Amniotic epithelial cell (primary cell): Measurements from ENCODE around the gene NUP153.
A peak's percentile ranks its signal among the peaks of the same experiment; 100 is the strongest.
"Not testable (repeated sequence)": the region's sequence is repeated elsewhere in the genome, so short reads cannot be mapped to it uniquely, and the experiment has no call there.

Source experiments
- DNase-seq: peaks from one replicate; pipeline ENCODE4 v3.0.0-alpha.2; 2010; ENCODE audit warnings: low read depth

Gene NUP153

GRCh38 chr6:17706580-17707370 is at the start of gene NUP153:
TSS of gene NUP153 (minus strand) at chr6:17706925. CDS start at chr6:17706387, 538 bp downstream.
- DNase-seq = peak; percentile 95

GRCh38 chr6:17754254-17754653 is 47.5 kb upstream of the NUP153 start:
- DNase-seq = no peak

- DNase-seq = not testable (repeated sequence)
Observed at GRCh38 chr6:17745324-17745723, 38.6 kb upstream of the NUP153 start.

DNA sequence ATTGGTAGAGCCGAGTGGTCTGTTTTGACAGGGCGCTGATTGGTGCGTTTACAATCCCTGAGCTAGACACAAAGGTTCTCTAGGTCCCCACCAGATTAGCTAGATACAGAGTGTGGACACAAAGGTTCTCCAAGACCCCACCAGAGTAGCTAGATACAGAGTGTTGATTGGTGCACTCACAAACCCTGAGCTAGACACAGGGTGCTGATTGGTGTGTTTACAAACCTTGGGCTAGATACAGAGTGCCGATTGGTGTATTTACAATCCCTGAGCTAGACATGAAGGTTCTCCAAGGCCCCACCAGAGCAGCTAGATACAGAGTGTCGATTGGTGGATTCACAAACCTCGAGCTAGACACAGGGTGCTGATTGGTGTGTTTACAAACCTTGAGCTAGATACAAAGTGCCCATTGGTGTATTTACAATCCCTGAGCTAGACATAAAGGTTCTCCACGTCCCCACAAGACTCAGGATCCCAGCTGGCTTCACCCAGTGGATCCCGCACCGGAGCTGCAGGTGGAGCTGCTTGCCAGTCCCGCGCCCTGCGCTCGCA is 38.1 kb upstream of the NUP153 start:
- DNase-seq = not testable (repeated sequence)

GRCh38 chr6:17744019-17744756 is 37.5 kb upstream of the NUP153 start:
- DNase-seq = no peak

GRCh38 chr6:17741507-17741906 is 34.8 kb upstream of the NUP153 start:
- no peak for DNase-seq

GRCh38 chr6:17740559-17741220 is 34.0 kb upstream of the NUP153 start:
- DNase-seq = no peak

DNA sequence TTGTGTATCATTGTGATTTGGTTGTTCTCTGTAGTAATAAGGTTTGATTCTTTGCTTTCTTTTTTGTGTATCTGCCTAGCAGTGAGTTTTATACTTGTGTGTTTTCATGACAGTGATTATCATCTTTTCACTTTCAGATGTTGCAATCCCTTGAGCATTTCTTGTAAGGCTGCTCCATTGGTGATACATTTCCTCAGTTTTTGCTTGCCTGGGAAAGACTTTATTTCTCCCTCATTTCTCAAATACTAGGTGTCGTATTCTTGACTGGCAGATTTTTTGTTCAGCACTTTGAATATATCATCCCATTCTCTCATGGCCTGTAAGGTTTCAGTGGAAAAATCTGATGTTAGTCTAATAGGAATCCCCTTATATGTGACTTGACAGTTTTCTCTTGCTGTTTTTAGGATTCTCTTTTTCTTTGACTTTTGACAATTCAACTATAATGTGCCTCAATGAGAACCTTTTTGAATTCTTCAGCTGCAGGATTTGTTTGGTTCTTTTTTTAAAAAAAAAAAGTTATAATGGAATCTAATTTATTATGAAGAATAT is 31.1 kb upstream of the NUP153 start:
- no peak for DNase-seq

GRCh38 chr6:17735311-17735710 is 28.6 kb upstream of the NUP153 start:
- not testable (repeated sequence) for DNase-seq

- DNase-seq = no peak
Observed at GRCh38 chr6:17730078-17730704, 23.5 kb upstream of the NUP153 start.

GRCh38 chr6:17729223-17730077 is 22.7 kb upstream of the NUP153 start:
- no peak for DNase-seq

- no peak for DNase-seq
Observed at GRCh38 chr6:17728551-17729222, 22.0 kb upstream of the NUP153 start.

DNA sequence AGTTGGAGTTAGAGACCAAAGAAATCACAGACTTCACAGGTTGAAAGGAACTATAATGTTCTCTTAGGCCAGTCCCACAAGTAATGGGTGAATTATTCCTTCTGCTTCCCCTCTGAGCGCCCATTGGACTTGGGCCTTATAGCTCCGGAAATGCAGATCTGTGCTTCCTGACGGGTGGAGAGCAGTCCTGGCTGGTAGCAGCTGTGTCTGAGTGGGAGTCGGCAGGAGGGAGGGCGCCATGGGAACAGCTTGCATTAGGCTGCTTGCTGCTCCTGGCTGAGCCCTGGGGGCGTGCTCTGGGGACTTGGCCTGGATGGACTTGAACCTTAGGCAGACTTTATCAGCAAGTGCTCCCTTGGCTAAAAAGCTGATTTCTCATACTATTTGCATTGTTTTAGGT is 18.4 kb upstream of the NUP153 start:
- DNase-seq = peak; percentile 43

- no peak for DNase-seq
Observed at GRCh38 chr6:17724341-17724740, 17.6 kb upstream of the NUP153 start.

DNA sequence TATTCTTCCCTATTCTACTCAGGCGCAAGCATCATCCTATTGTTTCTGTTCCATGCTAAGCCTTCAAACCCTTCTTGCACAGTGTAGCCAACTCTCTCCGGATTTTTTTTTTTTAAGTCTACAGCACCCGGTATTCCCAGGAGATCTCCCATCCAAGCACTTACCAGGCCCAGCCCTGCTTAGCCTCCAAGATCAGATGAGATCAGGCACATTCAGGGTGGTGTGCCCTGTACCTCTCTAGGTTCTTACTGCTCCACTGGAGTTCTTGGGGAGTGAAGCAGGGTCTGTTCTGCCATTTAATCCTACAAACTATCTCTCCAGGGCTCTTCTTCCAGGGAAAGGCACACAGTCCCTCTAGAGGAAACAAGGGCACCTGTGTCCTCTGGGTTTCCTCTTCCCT is 14.9 kb upstream of the NUP153 start:
- DNase-seq = no peak

GRCh38 chr6:17719323-17720041 is 12.8 kb upstream of the NUP153 start:
- no peak for DNase-seq

- no peak for DNase-seq
Observed at GRCh38 chr6:17716221-17716620, 9.5 kb upstream of the NUP153 start.

DNA sequence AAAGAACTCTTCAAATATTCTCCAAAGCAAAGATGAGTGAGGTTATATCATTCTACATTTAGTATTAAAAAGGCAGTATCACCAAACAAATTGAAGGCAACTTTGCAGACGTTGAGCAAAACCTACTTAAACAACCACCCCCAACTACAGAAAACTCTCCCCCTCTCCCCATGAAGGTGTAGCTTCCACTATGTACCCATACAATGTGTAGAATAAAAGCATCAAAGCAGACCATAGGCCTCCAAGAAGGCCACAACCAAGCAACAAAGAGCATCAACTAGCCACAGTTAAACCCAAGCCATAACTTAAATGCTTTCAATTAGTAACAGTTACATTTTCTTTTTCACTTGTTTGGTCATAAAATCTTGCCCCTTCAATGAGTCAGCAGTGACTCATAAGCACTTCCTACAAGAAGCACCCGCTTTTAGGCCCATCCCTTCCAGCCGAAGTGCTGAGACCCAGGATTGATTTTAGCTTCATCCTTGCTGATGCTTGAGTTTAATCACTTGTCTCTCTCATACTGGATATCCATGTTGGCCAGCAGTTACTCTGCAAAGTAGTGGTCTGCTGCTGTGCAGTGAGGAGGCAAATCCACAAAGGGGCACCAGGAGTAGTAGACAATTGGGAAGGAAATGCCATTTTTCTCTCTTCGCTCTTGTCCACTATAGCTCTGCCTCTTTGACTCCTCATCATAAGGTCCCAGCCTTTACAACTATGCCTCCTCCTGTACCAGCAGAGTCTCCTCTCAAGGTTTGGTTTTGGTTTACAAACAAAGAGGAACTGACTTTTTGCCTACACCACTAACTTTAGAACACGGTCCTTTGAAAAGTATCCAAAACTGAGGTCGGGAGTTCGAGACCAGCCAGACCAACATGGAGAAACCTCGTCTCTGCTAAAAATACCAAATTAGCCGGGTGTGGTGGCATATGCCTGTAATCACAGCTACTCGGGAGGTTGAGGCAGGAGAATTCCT is 8.4 kb upstream of the NUP153 start:
- DNase-seq = peak; percentile 78
